ENCODE measurements around the gene SNX20.

DNA sequence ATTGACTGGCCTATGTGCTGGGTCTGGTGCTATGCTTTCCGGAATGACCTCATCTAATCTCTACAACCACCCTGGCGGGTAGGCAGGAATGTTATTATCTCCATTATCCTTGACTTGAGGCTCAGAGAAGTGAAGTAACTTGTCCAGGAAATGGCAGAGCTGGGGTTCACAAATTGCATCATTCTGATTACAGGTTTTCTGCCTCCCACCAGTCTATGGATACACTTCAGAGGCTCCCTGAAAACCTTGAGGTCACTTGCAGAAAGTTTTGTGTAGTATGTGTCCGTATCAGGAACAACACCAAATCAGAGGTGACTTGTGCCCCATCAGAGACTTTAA, 31.4 kb upstream of the SNX20 start:
- TF ChIP-seq CEBPB (IDR thresholded peaks at IDR 0.05; ENCODE audit: borderline replicate concordance in 1 of 2, low read depth in 2 of 2, low read length in 2 of 2) (no peak), NRF1 (conservative IDR thresholded peaks at IDR 0.05; ENCODE audit: low read depth, low read length) (no peak), CBFB (IDR thresholded peaks at IDR 0.05; ENCODE audit: low read depth) (no peak), POLR2A (IDR thresholded peaks at IDR 0.05; ENCODE audit: low read depth, low read length) (no peak), TARDBP (IDR thresholded peaks at IDR 0.05; ENCODE audit: borderline replicate concordance) (no peak), BRCA1 (IDR thresholded peaks at IDR 0.05; ENCODE audit: low read depth, low read length) (no peak), IKZF1 (conservative IDR thresholded peaks at IDR 0.05) (no peak), EP300 (IDR thresholded peaks at IDR 0.05; ENCODE audit: borderline replicate concordance in 1 of 2, control insufficient read depth in 1 of 2, low read depth in 2 of 2, low read length in 2 of 2) (no peak), FOS (IDR thresholded peaks at IDR 0.05; ENCODE audit: borderline replicate concordance, extremely low read depth, insufficient read length) (no peak)
- TF ChIP-seq, protein P1, sequence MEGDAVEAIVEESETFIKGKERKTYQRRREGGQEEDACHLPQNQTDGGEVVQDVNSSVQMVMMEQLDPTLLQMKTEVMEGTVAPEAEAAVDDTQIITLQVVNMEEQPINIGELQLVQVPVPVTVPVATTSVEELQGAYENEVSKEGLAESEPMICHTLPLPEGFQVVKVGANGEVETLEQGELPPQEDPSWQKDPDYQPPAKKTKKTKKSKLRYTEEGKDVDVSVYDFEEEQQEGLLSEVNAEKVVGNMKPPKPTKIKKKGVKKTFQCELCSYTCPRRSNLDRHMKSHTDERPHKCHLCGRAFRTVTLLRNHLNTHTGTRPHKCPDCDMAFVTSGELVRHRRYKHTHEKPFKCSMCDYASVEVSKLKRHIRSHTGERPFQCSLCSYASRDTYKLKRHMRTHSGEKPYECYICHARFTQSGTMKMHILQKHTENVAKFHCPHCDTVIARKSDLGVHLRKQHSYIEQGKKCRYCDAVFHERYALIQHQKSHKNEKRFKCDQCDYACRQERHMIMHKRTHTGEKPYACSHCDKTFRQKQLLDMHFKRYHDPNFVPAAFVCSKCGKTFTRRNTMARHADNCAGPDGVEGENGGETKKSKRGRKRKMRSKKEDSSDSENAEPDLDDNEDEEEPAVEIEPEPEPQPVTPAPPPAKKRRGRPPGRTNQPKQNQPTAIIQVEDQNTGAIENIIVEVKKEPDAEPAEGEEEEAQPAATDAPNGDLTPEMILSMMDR (IDR thresholded peaks at IDR 0.05 in 2 of 3, conservative IDR thresholded peaks at IDR 0.05 in 1 of 3; ENCODE audit: control insufficient read depth in 2 of 3, extremely low read depth in 1 of 3, insufficient read depth in 1 of 3, low read depth in 3 of 3, low read length in 3 of 3), result no peak
- TF ChIP-seq, protein P2, sequence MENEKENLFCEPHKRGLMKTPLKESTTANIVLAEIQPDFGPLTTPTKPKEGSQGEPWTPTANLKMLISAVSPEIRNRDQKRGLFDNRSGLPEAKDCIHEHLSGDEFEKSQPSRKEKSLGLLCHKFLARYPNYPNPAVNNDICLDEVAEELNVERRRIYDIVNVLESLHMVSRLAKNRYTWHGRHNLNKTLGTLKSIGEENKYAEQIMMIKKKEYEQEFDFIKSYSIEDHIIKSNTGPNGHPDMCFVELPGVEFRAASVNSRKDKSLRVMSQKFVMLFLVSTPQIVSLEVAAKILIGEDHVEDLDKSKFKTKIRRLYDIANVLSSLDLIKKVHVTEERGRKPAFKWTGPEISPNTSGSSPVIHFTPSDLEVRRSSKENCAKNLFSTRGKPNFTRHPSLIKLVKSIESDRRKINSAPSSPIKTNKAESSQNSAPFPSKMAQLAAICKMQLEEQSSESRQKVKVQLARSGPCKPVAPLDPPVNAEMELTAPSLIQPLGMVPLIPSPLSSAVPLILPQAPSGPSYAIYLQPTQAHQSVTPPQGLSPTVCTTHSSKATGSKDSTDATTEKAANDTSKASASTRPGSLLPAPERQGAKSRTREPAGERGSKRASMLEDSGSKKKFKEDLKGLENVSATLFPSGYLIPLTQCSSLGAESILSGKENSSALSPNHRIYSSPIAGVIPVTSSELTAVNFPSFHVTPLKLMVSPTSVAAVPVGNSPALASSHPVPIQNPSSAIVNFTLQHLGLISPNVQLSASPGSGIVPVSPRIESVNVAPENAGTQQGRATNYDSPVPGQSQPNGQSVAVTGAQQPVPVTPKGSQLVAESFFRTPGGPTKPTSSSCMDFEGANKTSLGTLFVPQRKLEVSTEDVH (IDR thresholded peaks at IDR 0.05; ENCODE audit: low read depth, partially characterized antibody), result no peak
- TF ChIP-seq, protein P3, sequence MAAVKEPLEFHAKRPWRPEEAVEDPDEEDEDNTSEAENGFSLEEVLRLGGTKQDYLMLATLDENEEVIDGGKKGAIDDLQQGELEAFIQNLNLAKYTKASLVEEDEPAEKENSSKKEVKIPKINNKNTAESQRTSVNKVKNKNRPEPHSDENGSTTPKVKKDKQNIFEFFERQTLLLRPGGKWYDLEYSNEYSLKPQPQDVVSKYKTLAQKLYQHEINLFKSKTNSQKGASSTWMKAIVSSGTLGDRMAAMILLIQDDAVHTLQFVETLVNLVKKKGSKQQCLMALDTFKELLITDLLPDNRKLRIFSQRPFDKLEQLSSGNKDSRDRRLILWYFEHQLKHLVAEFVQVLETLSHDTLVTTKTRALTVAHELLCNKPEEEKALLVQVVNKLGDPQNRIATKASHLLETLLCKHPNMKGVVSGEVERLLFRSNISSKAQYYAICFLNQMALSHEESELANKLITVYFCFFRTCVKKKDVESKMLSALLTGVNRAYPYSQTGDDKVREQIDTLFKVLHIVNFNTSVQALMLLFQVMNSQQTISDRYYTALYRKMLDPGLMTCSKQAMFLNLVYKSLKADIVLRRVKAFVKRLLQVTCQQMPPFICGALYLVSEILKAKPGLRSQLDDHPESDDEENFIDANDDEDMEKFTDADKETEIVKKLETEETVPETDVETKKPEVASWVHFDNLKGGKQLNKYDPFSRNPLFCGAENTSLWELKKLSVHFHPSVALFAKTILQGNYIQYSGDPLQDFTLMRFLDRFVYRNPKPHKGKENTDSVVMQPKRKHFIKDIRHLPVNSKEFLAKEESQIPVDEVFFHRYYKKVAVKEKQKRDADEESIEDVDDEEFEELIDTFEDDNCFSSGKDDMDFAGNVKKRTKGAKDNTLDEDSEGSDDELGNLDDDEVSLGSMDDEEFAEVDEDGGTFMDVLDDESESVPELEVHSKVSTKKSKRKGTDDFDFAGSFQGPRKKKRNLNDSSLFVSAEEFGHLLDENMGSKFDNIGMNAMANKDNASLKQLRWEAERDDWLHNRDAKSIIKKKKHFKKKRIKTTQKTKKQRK (IDR thresholded peaks at IDR 0.05; ENCODE audit: low read depth, low read length), result no peak

Data from GM12878 (cell line).